SHP77 treated with DMSO at 0.1 percent for 48 hours (cell line): Measurements from ENCODE around the gene SSBP2.

Experiments used
- DNase-seq: peaks from one replicate; lab custom pipeline; 2025; lab: John Stamatoyannopoulos, UW

Gene SSBP2

DNA sequence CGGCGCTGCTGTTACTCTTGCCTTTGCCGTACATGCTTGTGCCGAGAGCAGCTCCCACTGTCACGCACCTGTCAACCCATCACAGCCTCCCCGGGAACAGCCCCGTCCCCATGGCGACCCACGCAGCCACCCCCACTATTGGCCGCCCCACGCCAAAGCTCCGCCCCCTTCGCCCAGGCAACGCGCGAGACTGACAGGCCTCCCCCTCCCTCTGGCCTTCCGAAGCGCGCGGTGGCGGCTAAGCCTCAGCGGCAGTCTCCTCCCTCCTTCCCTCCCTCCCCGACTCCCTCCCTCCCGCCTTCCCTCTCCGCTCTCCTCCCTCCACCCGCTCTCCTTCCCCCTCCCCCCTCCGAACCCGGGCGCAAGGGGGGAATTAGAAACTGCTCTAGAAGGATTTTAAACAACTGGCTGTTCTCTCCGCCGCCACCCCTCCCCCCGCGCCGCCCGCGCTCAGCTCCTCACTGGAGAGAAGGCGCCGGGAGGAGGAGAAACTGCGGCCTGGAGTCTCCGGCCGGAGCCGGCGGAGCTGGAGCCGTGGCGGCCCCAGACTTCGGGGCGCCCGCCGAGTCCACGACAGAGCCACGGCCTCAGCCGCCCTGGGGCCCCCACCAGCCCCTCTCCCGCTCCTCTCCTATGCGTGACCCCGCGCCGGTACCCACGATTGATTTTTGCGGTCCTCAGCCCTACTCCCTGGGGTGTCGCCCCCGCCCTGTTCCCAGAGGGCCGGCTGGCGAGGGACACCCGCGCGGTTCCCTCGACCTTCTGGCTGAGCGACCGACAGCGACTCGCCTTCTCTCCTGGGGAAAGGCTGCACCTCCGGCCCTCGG is at the start of gene SSBP2:
Gene SSBP2 (minus strand): TSS at position 89 of the 827 bp plus-strand sequence. CDS start 55 bp downstream, at position 34.
- peak; percentile 99 for DNase-seq

GRCh38 chr5:81795666-81796065 is 44.8 kb upstream of the SSBP2 start:
- no peak for DNase-seq

- no peak for DNase-seq
These were observed 43.3 kb upstream of the SSBP2 start for GRCh38 chr5:81794226-81794625.

DNA sequence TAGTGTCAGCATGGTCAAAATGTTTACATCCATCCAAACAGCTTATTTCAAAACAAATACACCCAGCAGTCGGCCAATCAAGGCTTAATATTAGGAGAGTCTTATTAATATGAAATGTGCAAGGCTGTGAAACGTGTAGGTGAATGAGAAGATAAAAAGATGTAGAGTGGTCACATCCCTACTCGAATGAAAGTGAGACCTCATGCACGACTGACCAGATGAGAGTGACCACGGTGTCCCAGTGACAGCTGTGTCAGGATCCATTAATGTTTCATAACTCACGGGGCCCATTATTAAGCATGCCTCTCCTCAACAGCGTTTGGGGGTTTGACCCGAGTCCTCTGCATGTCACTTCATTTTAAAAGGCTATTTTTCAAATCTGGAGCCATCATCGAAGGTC is 39.4 kb upstream of the SSBP2 start:
- no peak for DNase-seq

DNA sequence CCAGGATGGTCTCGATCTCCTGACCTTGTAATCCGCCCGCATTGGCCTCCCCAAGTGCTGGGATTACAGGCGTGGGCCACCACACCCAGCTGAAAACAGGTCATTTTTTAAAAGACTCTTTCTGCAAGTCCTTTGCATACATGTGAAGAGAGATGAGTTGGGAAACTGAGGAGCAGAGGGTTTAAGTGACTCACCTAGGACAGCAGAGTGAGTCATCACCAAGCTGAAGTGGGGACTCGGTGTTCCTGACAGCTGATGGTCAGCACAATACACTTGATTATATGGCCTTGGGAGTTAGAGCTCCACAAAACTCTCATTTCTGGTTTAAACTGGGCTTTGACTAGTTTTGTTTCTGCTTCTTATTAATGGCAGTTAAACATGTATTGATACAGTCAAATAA is 38.1 kb upstream of the SSBP2 start:
- DNase-seq = no peak

GRCh38 chr5:81788329-81788728 is 37.4 kb upstream of the SSBP2 start:
- no peak for DNase-seq

GRCh38 chr5:81787474-81788242 is 36.8 kb upstream of the SSBP2 start:
- DNase-seq = no peak

GRCh38 chr5:81786991-81787390 is 36.1 kb upstream of the SSBP2 start:
- no peak for DNase-seq

GRCh38 chr5:81786496-81786895 is 35.6 kb upstream of the SSBP2 start:
- DNase-seq = no peak

GRCh38 chr5:81785322-81785721 is 34.4 kb upstream of the SSBP2 start:
- no peak for DNase-seq

GRCh38 chr5:81783401-81783800 is 32.5 kb upstream of the SSBP2 start:
- peak; percentile 15 for DNase-seq

- DNase-seq = no peak
These were observed 31.9 kb upstream of the SSBP2 start for GRCh38 chr5:81782811-81783210.

GRCh38 chr5:81779916-81780266 is 29.0 kb upstream of the SSBP2 start:
- DNase-seq = no peak

DNA sequence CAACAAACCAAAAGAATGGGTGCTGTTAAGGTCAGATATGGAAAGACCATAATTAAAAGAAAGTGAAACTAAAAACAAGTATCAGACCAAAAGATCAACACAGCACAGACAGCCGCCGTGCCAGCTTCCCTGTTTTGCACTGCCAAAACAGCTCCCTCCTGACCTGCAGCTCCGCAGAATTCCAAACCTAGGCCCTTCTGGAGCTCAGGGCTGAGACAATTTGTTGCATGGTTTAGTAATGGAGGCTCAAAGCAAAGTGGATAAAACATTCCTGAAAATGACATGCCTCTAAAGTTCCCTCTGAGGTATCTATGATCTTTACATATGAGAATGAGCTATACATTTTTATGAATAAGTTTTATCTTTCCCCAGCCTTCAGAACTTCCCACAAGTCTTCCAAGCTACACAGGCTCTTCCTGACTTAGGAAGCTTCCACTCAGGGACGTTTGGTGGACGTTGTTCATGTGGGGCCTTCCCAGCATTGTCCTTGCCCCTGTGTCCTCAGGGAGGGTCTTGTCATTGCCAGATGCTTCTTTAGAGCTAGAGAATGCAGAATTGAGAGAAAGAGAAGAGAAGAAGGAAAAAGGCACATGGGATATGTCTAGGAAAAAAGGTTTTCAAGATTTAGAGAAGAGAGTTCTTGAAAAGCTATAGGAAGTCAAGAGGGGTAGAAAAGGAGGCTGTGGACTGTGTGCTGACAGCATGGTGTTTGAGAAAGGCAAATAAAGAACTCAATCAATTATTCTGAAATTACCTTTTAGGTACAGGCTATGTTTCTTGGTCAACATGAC is 28.4 kb upstream of the SSBP2 start:
- DNase-seq = no peak

GRCh38 chr5:81778642-81779041 is 27.7 kb upstream of the SSBP2 start:
- no peak for DNase-seq

DNA sequence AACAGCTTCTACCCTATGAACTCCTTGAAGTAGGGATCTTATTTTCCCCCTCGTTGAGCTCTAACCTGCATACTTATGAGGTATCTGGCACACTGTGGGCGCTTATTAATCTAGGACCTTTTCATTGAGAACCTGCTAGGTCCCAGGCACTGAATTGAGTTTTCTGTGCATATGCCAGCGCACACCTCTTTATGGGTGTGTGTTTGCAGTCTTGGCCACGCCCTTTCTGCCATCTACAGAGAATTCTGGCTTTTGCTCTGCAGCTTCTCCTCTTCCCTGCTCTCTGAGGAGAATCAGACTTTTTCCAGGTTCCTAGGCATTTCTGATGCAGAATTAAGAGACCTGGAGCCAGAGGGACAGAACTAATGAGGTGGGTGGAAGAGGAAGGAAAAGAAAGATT is 25.4 kb upstream of the SSBP2 start:
- no peak for DNase-seq

DNA sequence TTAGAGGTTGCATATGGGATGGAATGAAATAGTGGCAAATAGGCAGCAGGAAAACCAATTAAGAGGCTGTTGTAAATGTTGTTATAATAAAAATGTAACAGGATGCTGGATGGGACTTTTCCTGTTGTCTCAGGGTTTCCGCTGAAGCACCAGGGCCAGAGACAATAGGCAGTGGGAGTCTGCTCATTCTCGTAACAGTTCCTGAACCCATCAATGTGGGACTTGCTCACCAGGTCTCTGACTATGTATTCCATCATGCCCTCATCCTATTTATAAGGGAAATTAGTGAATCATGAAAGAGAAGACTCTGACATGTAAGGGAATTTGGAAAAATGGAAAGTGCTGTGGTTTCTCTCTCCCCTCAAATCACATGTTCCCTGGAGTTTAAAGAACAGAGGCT is 23.5 kb upstream of the SSBP2 start:
- no peak for DNase-seq

DNA sequence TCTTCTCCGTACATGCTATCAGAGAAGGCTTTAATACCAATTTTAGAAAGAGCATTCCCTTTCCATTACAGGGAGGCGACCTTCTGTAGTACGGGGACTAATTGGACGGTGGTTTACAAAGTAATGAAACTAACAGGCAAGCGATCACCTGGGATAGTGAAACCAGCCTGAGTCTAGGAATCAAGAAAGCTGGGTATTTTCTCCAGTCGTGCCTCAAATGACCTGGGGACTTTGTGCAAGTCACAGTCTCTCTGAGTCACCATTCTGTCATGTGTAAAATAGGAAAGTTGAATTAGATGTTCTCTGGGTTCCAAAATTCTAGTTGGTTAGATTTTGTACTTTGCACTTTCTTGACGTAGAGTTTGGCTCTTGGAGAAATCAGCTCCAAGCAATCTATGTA is 22.7 kb upstream of the SSBP2 start:
- no peak for DNase-seq

DNA sequence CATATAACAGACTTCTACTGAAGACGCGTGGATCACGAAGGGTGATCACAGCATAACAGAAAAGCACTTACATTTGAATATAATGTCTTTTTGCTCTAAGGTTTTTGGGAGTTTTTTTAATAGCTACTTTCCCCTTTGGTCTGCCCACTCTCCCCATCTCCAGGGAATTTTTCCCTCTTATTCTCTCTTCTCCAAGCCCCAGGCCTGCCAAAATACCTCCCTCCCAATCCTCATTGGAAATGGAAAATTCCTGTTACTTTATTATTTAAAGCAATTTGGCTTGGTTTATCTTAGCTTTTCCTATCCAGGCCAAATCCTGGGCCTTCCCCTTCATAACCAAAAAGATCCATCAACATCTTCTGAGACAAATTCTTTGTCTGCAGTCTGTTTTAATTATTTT is 22.3 kb upstream of the SSBP2 start:
- no peak for DNase-seq

GRCh38 chr5:81772488-81772887 is 21.6 kb upstream of the SSBP2 start:
- no peak for DNase-seq

DNA sequence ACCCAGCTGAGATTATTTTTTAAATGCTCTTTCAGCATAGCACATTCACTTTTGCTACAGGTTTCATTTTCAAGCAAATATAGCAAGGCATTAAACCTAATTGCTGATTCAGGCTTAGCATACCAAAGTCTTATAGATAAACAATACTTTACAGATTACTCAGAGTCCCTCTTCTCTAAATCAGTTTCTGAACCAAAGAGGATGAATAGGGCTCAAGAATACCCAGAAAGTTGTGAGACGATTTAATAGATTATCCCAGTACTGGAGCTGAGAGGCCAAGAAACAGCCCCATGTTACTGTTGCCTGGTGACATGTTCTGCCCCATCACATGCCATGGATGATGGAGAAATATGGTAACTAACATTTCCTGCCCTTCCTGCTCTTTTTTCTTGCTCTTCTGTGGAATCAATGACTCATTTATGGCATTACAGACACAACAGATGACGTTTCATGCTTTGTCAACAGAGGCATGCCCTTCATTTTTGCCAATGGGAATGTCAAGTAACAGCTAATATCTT is 18.1 kb upstream of the SSBP2 start:
- DNase-seq = no peak

DNA sequence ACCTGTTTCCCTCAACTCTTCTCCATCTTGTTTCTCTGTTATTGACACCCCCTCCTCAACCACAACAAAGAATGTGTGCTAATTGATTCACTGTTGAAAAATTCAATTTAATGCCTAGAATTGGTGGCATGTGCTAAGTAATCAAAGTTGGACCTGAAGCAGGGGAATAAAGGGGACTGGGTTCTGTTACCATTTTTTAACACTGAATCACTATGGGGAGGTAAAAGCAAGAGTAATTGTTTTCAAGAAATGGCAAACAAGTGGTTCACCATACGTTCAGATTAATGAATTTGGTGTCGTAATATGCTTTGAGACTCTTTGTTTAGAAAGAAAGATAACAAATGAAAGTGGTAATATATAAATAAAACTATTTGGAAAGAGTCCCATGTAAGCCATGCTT is 17.0 kb upstream of the SSBP2 start:
- DNase-seq = no peak
